ENCODE results near the gene NFATC4. TPM values are rescaled to one million over a fixed set of nuclear protein-coding genes. Genes with fewer than 3 reads are reported as not detected.

The NFATC4 gene
- total and polyA plus RNA-seq, 12 donors: 3.0 to 69.2 (median 9.9) TPM

- Histone ChIP-seq H3K4me3 (no peak overlapping the region), H3K9me3 (no peaks in the 10 kb centered on the region), H3K27ac (peak overlapping the region in 1 of 10 donors; percentile 86), H3K4me1 (peaks cover 3 to 34% (median 23%) of the 10 kb centered on the region in 9 donors), H3K27me3 (peaks cover 0 to 6% (median 0%) of the 10 kb centered on the region in 7 donors), H3K36me3 (no peaks in the 10 kb centered on the region)
- DNase-seq (no peak), ATAC-seq (no peak)
- intact Hi-C loops (cut with DNase I): no loop called here
- 63 to 69% methylated on average over 8 of the region's 8 CpGs for WGBS, 2 donors
- TF ChIP-seq CTCF (IDR thresholded peaks at IDR 0.05): no peak
Observed at GRCh38 chr14:24395609-24396582, 27.9 kb downstream of the NFATC4 start.

GRCh38 chr14:24397639-24398292 is 29.8 kb downstream of the NFATC4 start:
- Histone ChIP-seq H3K27ac (peak overlapping the region; percentile 67 to 90 (median 86)), H3K9me3 (no peaks in the 10 kb centered on the region), H3K4me3 (peak overlapping the region in 6 of 10 donors; percentile 49 to 83 (median 78)), H3K4me1 (peaks cover 11 to 53% (median 38%) of the 10 kb centered on the region in 9 donors), H3K27me3 (no peaks in the 10 kb centered on the region), H3K36me3 (no peaks in the 10 kb centered on the region)
- WGBS, 2 donors: 44 to 61% methylated on average over 6 of the region's 6 CpGs
- ATAC-seq (peak in 3 of 8 donors; percentile 5 to 15 (median 13)), DNase-seq (no peak)
- intact Hi-C loops (cut with DNase I): loop anchor here in 4 of 10 donors (2.0 kb wide), 2 partner anchors 31 kb away; partner anchors contain the start of genes CBLN3 (in 1 of the 4) and KHNYN (in 1 of the 4)
- TF ChIP-seq CTCF (IDR thresholded peaks at IDR 0.05): no peak

DNA sequence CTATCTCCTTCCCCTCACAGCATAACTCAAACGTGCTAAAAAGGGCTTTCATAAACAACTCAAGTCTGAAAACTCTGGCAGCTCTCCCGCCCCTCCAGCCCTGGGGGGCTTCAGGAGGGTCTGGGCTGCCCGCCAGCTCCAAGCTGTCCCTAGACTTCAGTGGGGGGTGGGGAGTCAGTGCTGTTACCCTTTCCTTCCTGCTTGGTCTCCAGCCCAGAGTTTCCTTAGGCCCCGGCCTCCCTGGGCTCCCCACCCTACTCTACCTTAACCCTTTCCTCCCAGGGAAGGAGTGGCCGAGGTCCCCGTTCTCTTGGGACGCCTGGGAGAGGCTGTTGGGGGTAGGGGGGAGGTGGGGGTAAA is 30.3 kb downstream of the NFATC4 start:
- peak; percentile 53 to 91 (median 78) for ATAC-seq
- 30 to 32% methylated on average over 7 of the region's 7 CpGs for WGBS, 2 donors
- intact Hi-C loops (cut with DNase I): loop anchor here in 4 of 10 donors (2.0 kb wide), 2 partner anchors 31 kb away; partner anchors contain the start of genes CBLN3 (in 1 of the 4) and KHNYN (in 1 of the 4)

More for the DNA sequence above, 30.3 kb downstream of the NFATC4 start:
- Histone ChIP-seq H3K9me3 (no peaks in the 10 kb centered on the region), H3K4me3 (peak overlapping the region; percentile 49 to 83 (median 74)), H3K27me3 (no peaks in the 10 kb centered on the region), H3K4me1 (peaks cover 11 to 58% (median 43%) of the 10 kb centered on the region in 9 donors), H3K27ac (peak overlapping the region; percentile 67 to 90 (median 86)), H3K36me3 (no peaks in the 10 kb centered on the region)
- no peak for TF ChIP-seq CTCF (IDR thresholded peaks at IDR 0.05)
- peak; percentile 66 to 79 for DNase-seq
